Ishikawa (cell line): ENCODE measurements around the gene SLC9A2.

Experiments used
- CEBPB ChIP-seq: IDR thresholded peaks from 2 replicates; pipeline ENCODE4 v1.6.1; 2012
- EP300 ChIP-seq: IDR thresholded peaks from 2 replicates; pipeline ENCODE4 v1.6.1; 2012; ENCODE audit warnings: borderline replicate concordance
- FOXM1 ChIP-seq: IDR thresholded peaks from 2 replicates; pipeline ENCODE4 v1.6.1; 2012; ENCODE audit warnings: low read depth, borderline replicate concordance
- NFIC ChIP-seq: IDR thresholded peaks from 2 replicates; pipeline ENCODE4 v1.6.1; 2012
- RAD21 ChIP-seq: IDR thresholded peaks from 2 replicates; pipeline ENCODE4 v1.6.1; 2012; ENCODE audit warnings: low read depth
- REST ChIP-seq: IDR thresholded peaks from 2 replicates; pipeline ENCODE4 v1.6.1; 2012; ENCODE audit warnings: low read depth, mild to moderate bottlenecking
- TAF1 ChIP-seq: IDR thresholded peaks from 2 replicates; pipeline ENCODE4 v1.6.1; 2012; ENCODE audit warnings: low read depth, mild to moderate bottlenecking
- USF1 ChIP-seq: IDR thresholded peaks from 2 replicates; pipeline ENCODE4 v1.6.1; 2012
- YY1 ChIP-seq: IDR thresholded peaks from 2 replicates; pipeline ENCODE4 v1.6.1; 2012; ENCODE audit warnings: low read depth
- ZBTB7A ChIP-seq: IDR thresholded peaks from 2 replicates; pipeline ENCODE4 v1.6.1; 2012; ENCODE audit warnings: low read depth

- TF ChIP-seq RAD21 = no peak
- no peak for TF ChIP-seq TAF1
- no peak for TF ChIP-seq REST
- TF ChIP-seq YY1 = no peak
- TF ChIP-seq EP300 = no peak
- TF ChIP-seq CEBPB = no peak
- no peak for TF ChIP-seq FOXM1
- no peak for TF ChIP-seq ZBTB7A
- TF ChIP-seq NFIC = no peak
- TF ChIP-seq USF1 = no peak
These were observed 77.1 kb downstream of the SLC9A2 start for GRCh38 chr2:102696463-102696862.
